ELR (cell line): ENCODE measurements around the gene TBC1D14.
"Not testable (repeated sequence)": the region's sequence is repeated elsewhere in the genome, so short reads cannot be mapped to it uniquely, and the experiment has no call there.

Experiments
- DNase-seq: peaks from one replicate; pipeline ENCODE4 v3.0.0-alpha.2; 2015; ENCODE audit warnings: low read depth

TBC1D14 gene

GRCh38 chr4:6890358-6890757, 19.3 kb upstream of the TBC1D14 start:
- DNase-seq, result no peak

GRCh38 chr4:6890971-6891370, 18.7 kb upstream of the TBC1D14 start:
- not testable (repeated sequence) for DNase-seq

GRCh38 chr4:6891436-6892170, 18.0 kb upstream of the TBC1D14 start:
- DNase-seq, result no peak

DNA sequence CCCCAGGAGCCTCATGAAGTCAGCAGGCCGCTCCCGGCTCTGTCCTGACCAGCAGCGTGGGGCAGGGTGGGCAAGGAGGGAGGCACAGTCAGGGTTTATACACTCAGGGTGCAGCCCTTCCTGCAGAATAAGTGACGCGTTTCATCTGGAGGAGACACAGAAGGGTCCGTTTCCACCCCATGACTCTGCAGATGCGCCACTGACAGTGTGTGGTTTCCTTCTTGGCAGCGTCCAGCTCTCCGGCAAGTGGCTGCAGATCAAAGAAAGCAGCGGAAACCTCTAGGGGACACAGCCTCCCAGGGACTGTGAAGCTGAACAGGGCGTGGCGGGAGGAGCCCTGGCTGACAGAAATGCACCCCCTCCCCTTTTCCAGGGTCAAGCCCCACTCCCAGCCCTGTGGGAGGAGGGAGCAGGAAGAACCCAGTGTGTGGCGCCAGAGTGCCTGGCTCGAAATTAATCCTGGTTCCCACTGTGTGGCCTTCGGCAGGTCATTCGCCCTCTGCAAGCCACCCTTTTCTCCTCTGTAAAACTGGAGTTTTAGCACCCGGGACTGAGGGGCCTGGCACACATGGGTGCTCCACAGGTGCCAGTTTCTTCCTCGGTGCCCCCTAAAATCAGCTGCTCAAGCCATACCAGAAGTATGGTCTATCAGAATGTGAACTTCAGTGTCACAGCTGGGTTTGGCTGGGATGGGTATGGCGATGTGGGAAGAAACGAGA, 17.3 kb upstream of the TBC1D14 start:
- DNase-seq, result peak; percentile 57

GRCh38 chr4:6892909-6893202, 16.8 kb upstream of the TBC1D14 start:
- no peak for DNase-seq

- no peak for DNase-seq
These were observed 16.1 kb upstream of the TBC1D14 start for GRCh38 chr4:6893449-6894085.

GRCh38 chr4:6894086-6894478, 15.5 kb upstream of the TBC1D14 start:
- DNase-seq, result no peak

- no peak for DNase-seq
These were observed 14.8 kb upstream of the TBC1D14 start for GRCh38 chr4:6894528-6895498.

DNA sequence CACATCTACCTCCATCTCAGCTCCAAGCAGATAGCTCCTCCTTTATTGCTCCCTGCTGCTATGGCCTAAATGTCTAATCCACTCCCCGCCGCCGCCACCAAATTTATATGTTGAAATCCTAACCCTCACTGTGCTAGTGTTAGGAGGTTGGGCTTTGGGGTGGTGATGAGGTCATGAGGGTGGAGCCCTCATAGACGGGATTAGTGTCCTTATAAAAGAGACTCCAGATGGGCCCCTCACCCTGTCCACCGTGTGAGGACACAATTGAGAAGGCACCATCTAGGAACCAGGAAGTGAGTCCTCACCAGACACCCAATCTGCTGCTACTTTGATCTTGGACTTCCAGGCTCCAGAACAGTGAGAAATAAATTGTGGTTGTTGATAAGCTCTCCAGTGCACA, 13.6 kb upstream of the TBC1D14 start:
- no peak for DNase-seq

GRCh38 chr4:6898763-6899162, 10.9 kb upstream of the TBC1D14 start:
- no peak for DNase-seq

DNA sequence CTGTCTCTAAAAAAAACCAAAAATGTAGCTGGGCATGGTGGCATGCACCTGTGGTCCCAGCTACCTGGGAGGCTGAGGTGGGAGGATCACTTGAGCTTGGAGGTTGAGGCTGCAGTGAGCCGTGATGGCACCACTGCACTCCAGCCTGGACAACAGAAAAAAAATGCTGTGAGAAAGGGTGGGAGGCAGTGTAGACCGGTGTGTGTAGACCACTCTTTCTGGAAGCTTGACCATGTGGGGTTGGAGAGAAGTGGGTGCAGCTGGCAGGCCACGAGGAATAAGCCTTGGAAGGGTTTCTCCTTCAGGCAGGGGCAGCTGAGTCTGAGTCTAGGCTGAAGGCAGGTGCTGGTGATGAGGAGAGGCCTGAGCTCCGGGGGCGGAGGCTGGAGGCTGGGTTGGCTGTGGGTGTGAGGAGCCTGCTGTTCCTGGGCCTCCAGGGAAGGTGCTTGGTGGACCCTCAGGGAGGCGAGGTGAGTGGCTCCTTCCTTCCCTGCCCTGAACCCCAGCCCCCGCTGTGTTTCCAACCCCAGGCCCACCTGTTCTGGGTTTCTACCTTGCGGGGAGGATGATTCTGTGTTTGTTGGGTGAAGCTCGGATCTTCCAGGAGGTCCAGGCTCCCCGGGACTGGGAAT, 9.3 kb upstream of the TBC1D14 start:
- DNase-seq, result no peak

DNA sequence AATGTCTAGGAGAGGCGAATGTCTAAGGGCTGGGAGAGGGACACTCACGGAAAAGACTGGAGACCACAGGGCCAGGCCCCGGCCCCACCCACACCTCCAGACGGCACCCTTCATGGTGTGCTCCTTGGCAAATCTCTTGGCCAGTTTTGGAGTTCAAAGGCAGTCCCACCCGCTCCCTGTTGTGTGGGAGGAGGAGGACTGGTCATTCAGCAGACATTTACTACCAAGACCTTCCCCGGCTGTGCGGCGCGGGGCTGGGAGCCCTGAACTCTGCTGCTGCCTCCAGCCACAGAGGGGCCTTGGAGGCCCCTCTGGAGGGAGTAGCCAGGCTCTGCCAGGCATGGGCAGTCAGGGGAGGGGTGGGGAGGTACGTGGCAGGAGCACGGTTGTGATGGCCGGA, 8.7 kb upstream of the TBC1D14 start:
- DNase-seq, result no peak

- no peak for DNase-seq
These were observed 7.8 kb upstream of the TBC1D14 start for GRCh38 chr4:6901669-6902317.

DNA sequence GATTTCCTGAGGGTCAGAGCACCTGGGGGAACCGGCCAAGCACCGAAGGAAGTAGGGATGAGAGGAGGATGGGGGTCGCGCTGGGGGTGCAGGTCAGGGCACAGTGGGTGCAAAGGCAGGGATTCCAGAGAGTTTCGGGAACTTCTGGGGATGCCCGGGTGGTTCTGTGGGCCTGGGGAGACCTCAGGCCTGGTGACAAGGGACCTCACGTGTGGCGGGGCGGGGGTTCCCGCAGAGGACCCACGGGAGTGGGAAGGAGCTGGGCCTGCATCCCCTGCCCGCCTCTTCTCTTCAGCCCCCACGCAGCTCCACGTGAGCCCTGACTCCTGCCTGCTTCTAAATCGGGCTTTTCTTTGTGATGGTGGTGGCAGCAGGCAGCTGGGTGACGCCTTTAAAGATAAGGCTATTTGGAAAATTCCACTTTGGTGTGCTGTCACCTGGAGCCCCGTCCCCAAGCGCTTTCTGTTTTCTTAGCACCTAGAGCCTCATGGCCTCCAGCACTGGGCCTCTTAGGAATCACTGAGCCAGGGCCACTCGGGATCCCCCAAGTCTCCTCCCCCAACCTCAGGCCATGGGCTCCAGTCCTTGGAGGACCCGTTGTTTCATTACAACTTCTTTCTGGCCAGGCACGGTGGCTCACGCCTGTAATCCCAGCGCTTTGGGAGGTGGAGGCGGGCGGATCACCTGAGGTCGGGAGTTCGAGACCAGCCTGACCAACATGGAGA, 7.1 kb upstream of the TBC1D14 start:
- no peak for DNase-seq

DNA sequence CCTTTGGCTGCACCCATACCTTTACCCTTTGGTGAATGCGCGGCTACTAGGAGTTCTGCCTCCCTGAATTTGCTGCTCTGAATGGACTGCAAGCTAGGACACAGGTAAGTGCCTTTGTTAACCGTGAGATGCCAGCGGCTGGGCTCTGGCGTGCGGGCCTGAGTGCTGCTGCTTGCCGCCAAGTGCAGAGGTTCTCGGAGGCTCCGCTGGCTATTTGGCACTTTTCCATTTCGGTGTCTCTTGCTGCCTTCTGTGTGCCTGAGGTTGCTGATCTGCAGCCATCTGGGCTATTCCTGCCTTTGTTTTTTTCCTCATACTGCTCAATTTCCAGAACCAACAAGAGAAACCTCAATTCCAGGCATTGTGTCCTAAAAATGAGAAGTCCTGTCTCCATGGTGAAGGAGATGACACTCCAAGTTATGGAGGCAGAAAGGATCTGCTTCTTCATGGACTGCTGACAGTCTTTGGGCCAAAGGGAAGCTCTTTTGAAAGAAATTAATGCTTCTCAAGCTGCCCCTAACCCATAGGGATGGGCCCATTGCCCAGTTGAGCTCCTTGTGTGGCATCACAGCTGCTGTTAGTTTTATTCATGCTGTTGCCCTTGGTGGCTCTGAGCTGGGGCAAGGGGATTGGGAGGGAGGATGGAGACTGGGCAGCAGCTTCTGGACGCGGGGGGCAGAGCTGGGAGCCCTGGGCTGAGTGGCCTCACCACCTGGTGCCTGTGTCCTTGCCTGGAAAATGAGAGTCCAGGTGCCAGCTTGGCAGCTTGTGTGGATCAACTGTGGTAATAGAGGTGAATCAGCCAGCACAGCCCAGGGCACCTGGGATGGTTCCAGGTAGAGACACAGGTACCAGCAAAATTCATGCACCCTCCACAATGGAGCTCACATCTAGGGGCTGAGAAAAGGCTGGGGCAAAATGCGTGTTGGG, 3.8 kb upstream of the TBC1D14 start:
- DNase-seq, result no peak

DNA sequence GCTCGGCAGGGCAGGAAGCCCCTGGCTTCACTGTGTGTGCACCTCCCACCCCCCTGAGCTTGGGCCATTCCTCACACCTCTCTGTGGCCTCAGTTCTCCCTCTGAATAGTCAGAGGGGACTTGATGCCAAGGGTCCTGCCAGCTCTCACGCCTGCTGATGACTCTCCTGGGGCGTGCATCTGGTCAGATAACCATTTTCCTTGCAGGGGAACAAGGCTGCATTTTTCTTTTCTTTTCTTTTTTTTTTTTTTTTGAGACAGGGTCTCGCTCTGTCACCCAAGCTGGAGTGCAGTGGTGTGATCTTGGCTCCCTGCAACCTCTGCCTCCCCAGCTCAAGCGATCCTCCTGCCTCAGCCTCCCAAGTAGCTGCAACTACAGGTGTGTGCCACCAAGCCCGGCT, 3.1 kb upstream of the TBC1D14 start:
- DNase-seq, result not testable (repeated sequence)

- peak; percentile 35 for DNase-seq
These were observed 1.9 kb upstream of the TBC1D14 start for GRCh38 chr4:6907658-6908191.

DNA sequence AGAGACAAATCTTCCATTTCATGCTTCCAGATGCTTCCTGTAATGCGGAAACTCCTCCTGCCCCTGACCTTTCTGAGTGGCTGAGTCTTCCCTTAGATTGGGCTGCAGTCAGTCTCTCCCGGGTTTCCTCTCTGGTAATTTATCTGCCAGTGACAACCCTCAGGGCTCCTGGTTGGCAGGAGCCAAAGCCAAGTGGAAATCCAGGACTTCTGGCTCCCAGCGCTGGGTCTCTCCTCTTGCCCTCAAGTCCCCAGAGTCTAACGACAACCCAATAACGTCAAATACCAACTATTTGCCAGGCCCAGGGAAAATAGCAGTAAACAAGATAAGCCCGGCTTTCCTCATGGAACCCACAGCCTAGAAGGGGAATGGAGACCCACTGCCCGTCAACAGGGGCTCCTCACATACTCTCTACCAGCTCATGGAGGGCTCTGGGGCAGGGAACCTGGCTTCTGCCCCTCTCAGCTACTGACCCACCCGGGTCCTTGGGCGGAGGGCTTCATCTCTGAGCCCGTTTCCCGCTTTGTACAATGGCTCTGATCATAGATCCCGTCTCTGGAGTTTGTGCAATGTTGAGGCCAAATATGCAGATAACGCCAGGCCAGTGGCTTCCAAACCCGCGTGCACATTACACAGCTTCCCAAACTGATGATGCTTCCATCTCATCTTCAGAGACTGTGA, 1.1 kb upstream of the TBC1D14 start:
- DNase-seq, result no peak

- DNase-seq, result peak; percentile 42
These were observed 329 bp downstream of the TBC1D14 start for GRCh38 chr4:6909970-6910339.
